Measurements from ENCODE around the gene CATSPERE.
"Not testable (repeated sequence)": the region's sequence is repeated elsewhere in the genome, so short reads cannot be mapped to it uniquely, and the experiment has no call there.

Gene CATSPERE

GRCh38 chr1:244672946-244673682 is 212.0 kb downstream of the CATSPERE start:
- no peak for TF ChIP-seq CTCF (conservative IDR thresholded peaks at IDR 0.05; ENCODE audit: low read depth, low read length)
- H3K4me3 ChIP-seq (ENCODE audit: low read depth, low read length), result no peak overlapping the region
- DNase-seq (ENCODE audit: low read depth), result peak; percentile 56

GRCh38 chr1:244674446-244674845 is 213.4 kb downstream of the CATSPERE start:
- no peak overlapping the region for H3K4me3 ChIP-seq (ENCODE audit: low read depth, low read length)
- DNase-seq (ENCODE audit: low read depth), result peak; percentile 66
- TF ChIP-seq CTCF (conservative IDR thresholded peaks at IDR 0.05; ENCODE audit: low read depth, low read length), result no peak

GRCh38 chr1:244675167-244675566 is 214.1 kb downstream of the CATSPERE start:
- TF ChIP-seq CTCF (conservative IDR thresholded peaks at IDR 0.05; ENCODE audit: low read depth, low read length), result no peak
- no peak overlapping the region for H3K4me3 ChIP-seq (ENCODE audit: low read depth, low read length)
- no peak for DNase-seq (ENCODE audit: low read depth)

GRCh38 chr1:244678697-244679096 is 217.6 kb downstream of the CATSPERE start:
- TF ChIP-seq CTCF (conservative IDR thresholded peaks at IDR 0.05; ENCODE audit: low read depth, low read length), result no peak
- H3K4me3 ChIP-seq (ENCODE audit: low read depth, low read length), result no peak overlapping the region
- no peak for DNase-seq (ENCODE audit: low read depth)

- DNase-seq (ENCODE audit: low read depth), result no peak
- TF ChIP-seq CTCF (conservative IDR thresholded peaks at IDR 0.05; ENCODE audit: low read depth, low read length), result no peak
- H3K4me3 ChIP-seq (ENCODE audit: low read depth, low read length), result no peak overlapping the region
Measured at GRCh38 chr1:244680667-244681066, 219.6 kb downstream of the CATSPERE start.

GRCh38 chr1:244682087-244682486 is 221.0 kb downstream of the CATSPERE start:
- not testable (repeated sequence) for DNase-seq (ENCODE audit: low read depth); H3K4me3 ChIP-seq (ENCODE audit: low read depth, low read length)
